Suprapubic skin (tissue), 4 donors: ENCODE measurements around the gene B4GALT5.

Experiments
- EP300 ChIP-seq: sonication (generic); formaldehyde crosslinking; IDR thresholded peaks from one replicate; pipeline ENCODE4 v1.6.1; 2017; ENCODE audit warnings: antibody characterized with exemption
- POLR2A ChIP-seq, 2 donors: fragments of 450-650 bp; IDR thresholded peaks; one replicate each; pipeline ENCODE4 v1.6.1; 2017; ENCODE audit warnings: antibody characterized with exemption in 2 of 2, mild to moderate bottlenecking in 2 of 2, moderate library complexity in 2 of 2
- POLR2AphosphoS5 ChIP-seq, 3 donors: sonication (generic); formaldehyde crosslinking; IDR thresholded peaks; one replicate each; pipeline ENCODE4 v1.6.1; 2017; ENCODE audit warnings: antibody characterized with exemption in 3 of 3
- TF ChIP-seq, protein P1 (sequence below), 2 donors: fragments of 200-600 bp in 1 of 2; fragments of 450-650 bp in 1 of 2; sonication (generic) in 1 of 2; IDR thresholded peaks; one replicate each; pipeline ENCODE4 v1.5.1; 2016 to 2019; ENCODE audit warnings: antibody characterized with exemption in 2 of 2, mild to moderate bottlenecking in 1 of 2, moderate library complexity in 1 of 2

DNA sequence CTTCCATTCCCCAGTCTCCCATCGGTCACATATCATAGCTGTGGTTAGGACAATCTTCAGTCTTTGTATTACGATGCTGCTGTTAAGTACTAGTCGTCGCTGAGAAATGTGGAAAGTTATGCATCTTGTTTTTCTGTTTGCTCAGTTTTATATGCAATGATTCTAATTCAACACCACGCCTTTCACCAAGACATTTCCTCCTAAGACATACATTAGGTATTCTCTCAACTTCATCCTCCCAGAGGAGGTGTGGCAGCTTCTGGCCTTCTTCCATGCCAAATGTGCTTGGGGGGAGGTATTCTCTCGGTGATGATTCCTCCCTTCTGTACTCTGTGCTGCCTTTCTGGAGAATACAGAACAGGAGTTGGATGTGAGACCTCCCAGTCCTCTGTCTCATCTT lies 66.1 kb downstream of the B4GALT5 start:
- TF ChIP-seq, protein P1, sequence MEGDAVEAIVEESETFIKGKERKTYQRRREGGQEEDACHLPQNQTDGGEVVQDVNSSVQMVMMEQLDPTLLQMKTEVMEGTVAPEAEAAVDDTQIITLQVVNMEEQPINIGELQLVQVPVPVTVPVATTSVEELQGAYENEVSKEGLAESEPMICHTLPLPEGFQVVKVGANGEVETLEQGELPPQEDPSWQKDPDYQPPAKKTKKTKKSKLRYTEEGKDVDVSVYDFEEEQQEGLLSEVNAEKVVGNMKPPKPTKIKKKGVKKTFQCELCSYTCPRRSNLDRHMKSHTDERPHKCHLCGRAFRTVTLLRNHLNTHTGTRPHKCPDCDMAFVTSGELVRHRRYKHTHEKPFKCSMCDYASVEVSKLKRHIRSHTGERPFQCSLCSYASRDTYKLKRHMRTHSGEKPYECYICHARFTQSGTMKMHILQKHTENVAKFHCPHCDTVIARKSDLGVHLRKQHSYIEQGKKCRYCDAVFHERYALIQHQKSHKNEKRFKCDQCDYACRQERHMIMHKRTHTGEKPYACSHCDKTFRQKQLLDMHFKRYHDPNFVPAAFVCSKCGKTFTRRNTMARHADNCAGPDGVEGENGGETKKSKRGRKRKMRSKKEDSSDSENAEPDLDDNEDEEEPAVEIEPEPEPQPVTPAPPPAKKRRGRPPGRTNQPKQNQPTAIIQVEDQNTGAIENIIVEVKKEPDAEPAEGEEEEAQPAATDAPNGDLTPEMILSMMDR (IDR thresholded peaks at IDR 0.05): no peak
- no peak for TF ChIP-seq EP300
- no peak for TF ChIP-seq POLR2A (IDR thresholded peaks at IDR 0.05)
- no peak for TF ChIP-seq POLR2AphosphoS5 (IDR thresholded peaks at IDR 0.05)
